Dedifferentiated amniotic fluid mesenchymal stem cell (primary cell): ENCODE measurements around the gene LHX2.

Experiments
- DNase-seq: peaks from one replicate; pipeline ENCODE4 v3.0.0-alpha.2; 2016; ENCODE audit errors: extremely low spot score

Gene LHX2

GRCh38 chr9:124013309-124014210 lies 2.0 kb downstream of the LHX2 start:
- no peak for DNase-seq

- DNase-seq: no peak
Measured at GRCh38 chr9:124014211-124014955, 2.8 kb downstream of the LHX2 start.

- no peak for DNase-seq
Measured at GRCh38 chr9:124014956-124015660, 3.5 kb downstream of the LHX2 start.

- no peak for DNase-seq
Measured at GRCh38 chr9:124015661-124016131, 4.1 kb downstream of the LHX2 start.

- no peak for DNase-seq
Measured at GRCh38 chr9:124016175-124017050, 4.8 kb downstream of the LHX2 start.

GRCh38 chr9:124017051-124017928 lies 5.7 kb downstream of the LHX2 start:
- DNase-seq: no peak

GRCh38 chr9:124017929-124018729 lies 6.6 kb downstream of the LHX2 start:
- no peak for DNase-seq

GRCh38 chr9:124018730-124019697 lies 7.4 kb downstream of the LHX2 start:
- no peak for DNase-seq

- no peak for DNase-seq
Measured at GRCh38 chr9:124019771-124020519, 8.4 kb downstream of the LHX2 start.

GRCh38 chr9:124020520-124021384 lies 9.2 kb downstream of the LHX2 start:
- DNase-seq: no peak

- DNase-seq: no peak
Measured at GRCh38 chr9:124021385-124021769, 9.8 kb downstream of the LHX2 start.

GRCh38 chr9:124022201-124023121 lies 10.9 kb downstream of the LHX2 start:
- DNase-seq: no peak

- DNase-seq: no peak
Measured at GRCh38 chr9:124024107-124024506, 12.5 kb downstream of the LHX2 start.

GRCh38 chr9:124029617-124030016 lies 18.0 kb downstream of the LHX2 start:
- no peak for DNase-seq

GRCh38 chr9:124030969-124031451 lies 19.4 kb downstream of the LHX2 start:
- peak; percentile 25 for DNase-seq
